ENCODE data around the gene SORBS2. TPM values are rescaled to one million over a fixed set of nuclear protein-coding genes. Genes with fewer than 3 reads are reported as not detected.
A peak's percentile ranks its signal among the peaks of the same experiment; 100 is the strongest.
"Not testable (repeated sequence)": the region's sequence is repeated elsewhere in the genome, so short reads cannot be mapped to it uniquely, and the experiment has no call there.

Gene SORBS2, protein sequence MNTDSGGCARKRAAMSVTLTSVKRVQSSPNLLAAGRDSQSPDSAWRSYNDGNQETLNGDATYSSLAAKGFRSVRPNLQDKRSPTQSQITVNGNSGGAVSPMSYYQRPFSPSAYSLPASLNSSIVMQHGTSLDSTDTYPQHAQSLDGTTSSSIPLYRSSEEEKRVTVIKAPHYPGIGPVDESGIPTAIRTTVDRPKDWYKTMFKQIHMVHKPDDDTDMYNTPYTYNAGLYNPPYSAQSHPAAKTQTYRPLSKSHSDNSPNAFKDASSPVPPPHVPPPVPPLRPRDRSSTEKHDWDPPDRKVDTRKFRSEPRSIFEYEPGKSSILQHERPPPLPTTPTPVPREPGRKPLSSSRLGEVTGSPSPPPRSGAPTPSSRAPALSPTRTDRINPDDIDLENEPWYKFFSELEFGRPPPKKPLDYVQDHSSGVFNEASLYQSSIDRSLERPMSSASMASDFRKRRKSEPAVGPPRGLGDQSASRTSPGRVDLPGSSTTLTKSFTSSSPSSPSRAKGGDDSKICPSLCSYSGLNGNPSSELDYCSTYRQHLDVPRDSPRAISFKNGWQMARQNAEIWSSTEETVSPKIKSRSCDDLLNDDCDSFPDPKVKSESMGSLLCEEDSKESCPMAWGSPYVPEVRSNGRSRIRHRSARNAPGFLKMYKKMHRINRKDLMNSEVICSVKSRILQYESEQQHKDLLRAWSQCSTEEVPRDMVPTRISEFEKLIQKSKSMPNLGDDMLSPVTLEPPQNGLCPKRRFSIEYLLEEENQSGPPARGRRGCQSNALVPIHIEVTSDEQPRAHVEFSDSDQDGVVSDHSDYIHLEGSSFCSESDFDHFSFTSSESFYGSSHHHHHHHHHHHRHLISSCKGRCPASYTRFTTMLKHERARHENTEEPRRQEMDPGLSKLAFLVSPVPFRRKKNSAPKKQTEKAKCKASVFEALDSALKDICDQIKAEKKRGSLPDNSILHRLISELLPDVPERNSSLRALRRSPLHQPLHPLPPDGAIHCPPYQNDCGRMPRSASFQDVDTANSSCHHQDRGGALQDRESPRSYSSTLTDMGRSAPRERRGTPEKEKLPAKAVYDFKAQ (N-terminal part only)
- total RNA-seq (10 to 100 TPM; 38.4 to 70.4 TPM), polyA plus RNA-seq (10 to 100 TPM; 11.2 to 14.4 TPM)
- long read RNA-seq, donor 1, transcript SORBS2-251 (2 exons, 420 nt): major isoform, 5 of 9 reads
- long read RNA-seq, donor 1, partial matches to known transcripts: 0 of 9 reads
- long read RNA-seq, donor 1, other reads (novel, unspliced or antisense): 0 of 9 reads
- long read RNA-seq, donor 2, partial matches to known transcripts: 0 of 2 reads
- long read RNA-seq, donor 2, other reads (novel, unspliced or antisense): 0 of 2 reads
- long read RNA-seq, donor 3, partial matches to known transcripts: 0 of 2 reads
- long read RNA-seq, donor 3, other reads (novel, unspliced or antisense): 0 of 2 reads
- long read RNA-seq, donor 4, partial matches to known transcripts: 0 of 4 reads
- long read RNA-seq, donor 4, other reads (novel, unspliced or antisense): 0 of 4 reads
- long read RNA-seq, donor 5, transcript SORBS2-251 (2 exons, 420 nt): major isoform, 9 of 16 reads
- long read RNA-seq, donor 5, partial matches to known transcripts: 0 of 16 reads
- long read RNA-seq, donor 5, other reads (novel, unspliced or antisense): 0 of 16 reads

GRCh38 chr4:185811509-185812364, at the start of gene SORBS2:
TSS of gene SORBS2 (minus strand) at chr4:185812194. CDS start at chr4:185690571, 121,623 bp downstream.
- Histone ChIP-seq H3K9ac (ENCODE audit: insufficient read depth in 1 of 2, low read length in 2 of 2) (peak within 1 kb of the TSS in 1 of 2 donors; percentile 54), H3K27me3 (ENCODE audit: control insufficient read depth in 3 of 3, insufficient read depth in 3 of 3, low read length in 2 of 3) (no peaks in the 10 kb centered on the region), H3K4me1 (ENCODE audit: control insufficient read depth in 5 of 5, insufficient read depth in 5 of 5, low read length in 5 of 5) (peaks cover 0 to 29% (median 7%) of the 10 kb centered on the region in 5 donors), H3K9me3 (ENCODE audit: control insufficient read depth in 4 of 4, insufficient read depth in 3 of 4, low read length in 3 of 4) (no peaks in the 10 kb centered on the region), H3K36me3 (ENCODE audit: control insufficient read depth in 4 of 4, insufficient read depth in 4 of 4, low read length in 4 of 4) (no peaks in the 10 kb centered on the region), H3K4me3 (no peak within 1 kb of the TSS), H3K27ac (ENCODE audit: low read depth in 1 of 2, low read length in 1 of 2) (peak within 1 kb of the TSS; percentile 85 to 94)
- DNase-seq (peak; percentile 53 to 69 (median 68)), ATAC-seq (ENCODE audit: insufficient read depth, low FRiP score) (peak; percentile 82)
- 50 to 52% methylated on average over 20 of the region's 20 CpGs for WGBS, 2 donors
- TF ChIP-seq CTCF (IDR thresholded peaks at IDR 0.05; ENCODE audit: control extremely low read depth, extremely low read depth): no peak

- no peak overlapping the region for H3K9ac ChIP-seq (ENCODE audit: insufficient read depth in 1 of 2, low read length in 2 of 2)
- H3K27ac ChIP-seq (ENCODE audit: low read depth in 1 of 2, low read length in 1 of 2): no peak overlapping the region
- WGBS, 2 donors: 19 to 36% methylated on average over 7 of the region's 7 CpGs
- no peak for DNase-seq
- H3K9me3 ChIP-seq (ENCODE audit: control insufficient read depth in 4 of 4, insufficient read depth in 3 of 4, low read length in 3 of 4): peaks cover 0 to 2% (median 0%) of the 10 kb centered on the region in 4 donors
- no peak for TF ChIP-seq CTCF (IDR thresholded peaks at IDR 0.05; ENCODE audit: control extremely low read depth, extremely low read depth)
- H3K27me3 ChIP-seq (ENCODE audit: control insufficient read depth in 3 of 3, insufficient read depth in 3 of 3, low read length in 2 of 3): no peaks in the 10 kb centered on the region
- no peaks in the 10 kb centered on the region for H3K36me3 ChIP-seq (ENCODE audit: control insufficient read depth in 4 of 4, insufficient read depth in 4 of 4, low read length in 4 of 4)
- H3K4me3 ChIP-seq: no peak overlapping the region
- no peak for ATAC-seq (ENCODE audit: insufficient read depth, low FRiP score)
- H3K4me1 ChIP-seq (ENCODE audit: control insufficient read depth in 5 of 5, insufficient read depth in 5 of 5, low read length in 5 of 5): peaks cover 0 to 2% (median 0%) of the 10 kb centered on the region in 5 donors
These were observed 47.1 kb upstream of the SORBS2 start for GRCh38 chr4:185859111-185859510.

GRCh38 chr4:185857561-185857960, 45.6 kb upstream of the SORBS2 start:
- WGBS, 2 donors: 72 to 76% methylated on average over 4 of the region's 4 CpGs

More at GRCh38 chr4:185857561-185857960, 45.6 kb upstream of the SORBS2 start:
- H3K27ac ChIP-seq (ENCODE audit: low read depth in 1 of 2, low read length in 1 of 2); H3K9ac ChIP-seq (ENCODE audit: insufficient read depth in 1 of 2, low read length in 2 of 2); DNase-seq; H3K4me3 ChIP-seq; H3K4me1 ChIP-seq (ENCODE audit: control insufficient read depth in 5 of 5, insufficient read depth in 5 of 5, low read length in 5 of 5); H3K36me3 ChIP-seq (ENCODE audit: control insufficient read depth in 4 of 4, insufficient read depth in 4 of 4, low read length in 4 of 4); ATAC-seq (ENCODE audit: insufficient read depth, low FRiP score); H3K27me3 ChIP-seq (ENCODE audit: control insufficient read depth in 3 of 3, insufficient read depth in 3 of 3, low read length in 2 of 3); H3K9me3 ChIP-seq (ENCODE audit: control insufficient read depth in 4 of 4, insufficient read depth in 3 of 4, low read length in 3 of 4): not testable (repeated sequence)
